ENCODE data around the gene LYPLAL1.

Gene LYPLAL1

GRCh38 chr1:219184337-219184736 is 10.7 kb downstream of the LYPLAL1 start:
- Histone ChIP-seq H3K36me3 (replicated peaks; ENCODE audit: low read depth, low read length) (peaks cover 37% of the 10 kb centered on the region), H3K4me2 (ENCODE audit: low read length) (no peak overlapping the region), H3K79me2 (ENCODE audit: low read length) (peaks cover 58% of the 10 kb centered on the region)

GRCh38 chr1:219185486-219186117 is 11.9 kb downstream of the LYPLAL1 start:
- peaks cover 63% of the 10 kb centered on the region for H3K79me2 ChIP-seq (ENCODE audit: low read length)
- peaks cover 52% of the 10 kb centered on the region for H3K4me1 ChIP-seq (ENCODE audit: low read length)
- no peak overlapping the region for H3K27ac ChIP-seq (ENCODE audit: low read length)
- H4K20me1 ChIP-seq (ENCODE audit: insufficient read depth, low read length): 0 out of 2 replicates have a peak, but pooled peaks cover 9% of the 10 kb centered on the region
- no peak overlapping the region for H3K4me3 ChIP-seq (ENCODE audit: low read length)
- no peak overlapping the region for H2AFZ ChIP-seq (ENCODE audit: low read depth, low read length)
- H3K36me3 ChIP-seq (replicated peaks; ENCODE audit: low read depth, low read length): peaks cover 34% of the 10 kb centered on the region
- no peak for TF ChIP-seq EZH2phosphoT487 (IDR thresholded peaks at IDR 0.05; ENCODE audit: low read depth)
- TF ChIP-seq CTCF (IDR thresholded peaks at IDR 0.05; ENCODE audit: low read depth, low read length): no peak
- H3K9ac ChIP-seq (ENCODE audit: low read length): no peak overlapping the region
- H3K27me3 ChIP-seq (ENCODE audit: low read depth, low read length): no peaks in the 10 kb centered on the region
- H3K9me3 ChIP-seq (ENCODE audit: insufficient read depth, low read length): no peaks in the 10 kb centered on the region
- H3K4me2 ChIP-seq (ENCODE audit: low read length): no peak overlapping the region

More at GRCh38 chr1:219184337-219184736, 10.7 kb downstream of the LYPLAL1 start:
- Histone ChIP-seq H2AFZ (ENCODE audit: low read depth, low read length) (no peak overlapping the region), H3K9me3 (ENCODE audit: insufficient read depth, low read length) (no peaks in the 10 kb centered on the region), H3K27ac (ENCODE audit: low read length) (no peak overlapping the region), H3K27me3 (ENCODE audit: low read depth, low read length) (no peaks in the 10 kb centered on the region), H4K20me1 (ENCODE audit: insufficient read depth, low read length) (0 out of 2 replicates have a peak, but pooled peaks cover 9% of the 10 kb centered on the region), H3K4me3 (ENCODE audit: low read length) (no peak overlapping the region), H3K4me1 (ENCODE audit: low read length) (peaks cover 40% of the 10 kb centered on the region), H3K9ac (ENCODE audit: low read length) (no peak overlapping the region)
- TF ChIP-seq EZH2phosphoT487 (IDR thresholded peaks at IDR 0.05; ENCODE audit: low read depth) (no peak), CTCF (IDR thresholded peaks at IDR 0.05; ENCODE audit: low read depth, low read length) (no peak)

- Histone ChIP-seq H3K79me2 (ENCODE audit: low read length) (peaks cover 67% of the 10 kb centered on the region), H3K9me3 (ENCODE audit: insufficient read depth, low read length) (no peaks in the 10 kb centered on the region), H3K4me3 (ENCODE audit: low read length) (peak overlapping the region; percentile 66), H2AFZ (ENCODE audit: low read depth, low read length) (no peak overlapping the region), H3K4me1 (ENCODE audit: low read length) (peaks cover 68% of the 10 kb centered on the region), H3K9ac (ENCODE audit: low read length) (peak overlapping the region; percentile 60), H3K27ac (ENCODE audit: low read length) (peak overlapping the region; percentile 92), H4K20me1 (ENCODE audit: insufficient read depth, low read length) (0 out of 2 replicates have a peak, but pooled peaks cover 2% of the 10 kb centered on the region), H3K27me3 (ENCODE audit: low read depth, low read length) (no peaks in the 10 kb centered on the region), H3K36me3 (replicated peaks; ENCODE audit: low read depth, low read length) (peaks cover 29% of the 10 kb centered on the region), H3K4me2 (ENCODE audit: low read length) (peak overlapping the region; percentile 79)
- no peak for TF ChIP-seq EZH2phosphoT487 (IDR thresholded peaks at IDR 0.05; ENCODE audit: low read depth)
- TF ChIP-seq CTCF (IDR thresholded peaks at IDR 0.05; ENCODE audit: low read depth, low read length): no peak
These were observed 14.7 kb downstream of the LYPLAL1 start for GRCh38 chr1:219188331-219188803.

- no peaks in the 10 kb centered on the region for H3K9me3 ChIP-seq (ENCODE audit: insufficient read depth, low read length)
- peaks cover 25% of the 10 kb centered on the region for H3K36me3 ChIP-seq (replicated peaks; ENCODE audit: low read depth, low read length)
- H3K4me1 ChIP-seq (ENCODE audit: low read length): peaks cover 67% of the 10 kb centered on the region
- no peaks in the 10 kb centered on the region for H3K27me3 ChIP-seq (ENCODE audit: low read depth, low read length)
- H3K4me2 ChIP-seq (ENCODE audit: low read length): peak overlapping the region; percentile 79
- H2AFZ ChIP-seq (ENCODE audit: low read depth, low read length): no peak overlapping the region
- H3K27ac ChIP-seq (ENCODE audit: low read length): peak overlapping the region; percentile 92
- peak overlapping the region; percentile 60 for H3K9ac ChIP-seq (ENCODE audit: low read length)
- peaks cover 58% of the 10 kb centered on the region for H3K79me2 ChIP-seq (ENCODE audit: low read length)
- TF ChIP-seq CTCF (IDR thresholded peaks at IDR 0.05; ENCODE audit: low read depth, low read length): no peak
- no peak for TF ChIP-seq EZH2phosphoT487 (IDR thresholded peaks at IDR 0.05; ENCODE audit: low read depth)
- no peaks in the 10 kb centered on the region for H4K20me1 ChIP-seq (ENCODE audit: insufficient read depth, low read length)
- peak overlapping the region; percentile 66 for H3K4me3 ChIP-seq (ENCODE audit: low read length)
These were observed 15.5 kb downstream of the LYPLAL1 start for GRCh38 chr1:219189021-219189824.

Data from OCI-LY3 (cell line).